Heart left ventricle (tissue), 13 donors: ENCODE results near the gene SNX22.

Experiments used
- CTCF ChIP-seq, 12 donors: fragments of 200-600 bp; sonication (generic) in 4 of 12; IDR thresholded peaks; one replicate each; pipeline versions ENCODE4 v1.5.0 to v1.8.0; 2018 to 2022; ENCODE audit warnings: antibody characterized with exemption in 12 of 12, mild to moderate bottlenecking in 5 of 12
- POLR2A ChIP-seq, 2 donors: fragments of 450-650 bp; IDR thresholded peaks; one replicate each; pipeline ENCODE4 v1.6.1; 2017; ENCODE audit warnings: antibody characterized with exemption in 2 of 2, mild to moderate bottlenecking in 2 of 2, moderate library complexity in 2 of 2
- donor health status: ischemic (EF 13 %, LVEDD 7.1; RV severe dilation, severe dysfunction).
- donor health status: DM: no; HTN: yes; CAD: no.
- donor health status: DM: no; HTN: no; CAD: no.
- donor health status: ischemic (EF 25% LVEDD 6.9; RV normal size, moderate dysfunction).
- donor health status: ischemic (EF 25% LVEDD 5.7; RV mildly dilated, moderate dysfunction).
- donor health status: ischemic (EF 35%, LVEDD 5.7; RV mildly dilated, moderate dysfunction).
- donor health status: nonischemic (EF 11% LVEDD 7.7; RV severe dilation, severe dysfunction).
- donor health status: DM: yes; HTN: yes; CAD: no.
- donor health status: PGD.
- donor health status: ischemic (EF 29% LVEDD 5.4; RV normal size, mild dysfunction).
- donor health status: nonischemic (EF 23%, LVEDD 6.1; RV moderate dilation, normal function).

GRCh38 chr15:64158363-64159134 lies 7.0 kb downstream of the SNX22 start:
- TF ChIP-seq CTCF (IDR thresholded peaks at IDR 0.05) (no peak), POLR2A (IDR thresholded peaks at IDR 0.05) (no peak)
